ENCODE data around the gene ARID3B. TPM values are rescaled to one million over a fixed set of nuclear protein-coding genes. Genes with fewer than 3 reads are reported as not detected.

Gene ARID3B
- total and polyA plus RNA-seq, 2 of the 4 experiments (the other 2 are of a cell fraction) = 2.5 to 5.0 TPM

GRCh38 chr15:74616996-74617395 is 76.0 kb downstream of the ARID3B start:
- H3K4me3 ChIP-seq (ENCODE audit: insufficient read depth, low read depth, low read length) = peak overlapping the region; percentile 93
- peaks cover 6% of the 10 kb centered on the region for H3K4me1 ChIP-seq (ENCODE audit: control insufficient read depth, insufficient read depth, low read length)
- H3K18ac ChIP-seq (ENCODE audit: low read depth, low read length) = no peak overlapping the region
- H2AK9ac ChIP-seq (replicated peaks; ENCODE audit: low read depth, low read length, poor library complexity) = peak overlapping the region; percentile 100
- no peak overlapping the region for H3K56ac ChIP-seq (ENCODE audit: extremely low read depth, insufficient read depth, low read length)
- H2BK120ac ChIP-seq (ENCODE audit: low read depth, low read length) = no peak overlapping the region
- no peak overlapping the region for H4K8ac ChIP-seq (ENCODE audit: low read depth in 2 of 2, low read length in 2 of 2)
- peaks cover 59% of the 10 kb centered on the region for H4K20me1 ChIP-seq (ENCODE audit: insufficient read depth, low read length)
- CTCF ChIA-PET = interaction anchor here (0.6 to 1.6 kb wide), 5 partner anchors 8 to 235 kb away, joined by 3 to 5 read pairs (median 3); no protein-coding TSS in a partner anchor
- peak overlapping the region; percentile 76 for H3K4me2 ChIP-seq (ENCODE audit: low read depth, low read length)
- intact Hi-C loops (cut with micrococcal nuclease) = no loop called here
- TSS peak; percentile 58 for BruUV-seq (replicated peaks)
- DNase-seq = no peak
- no peak overlapping the region for H4K5ac ChIP-seq (ENCODE audit: low read depth, low read length)
- H3K23ac ChIP-seq (ENCODE audit: low read depth, low read length) = peak overlapping the region; percentile 92; the same call in 1 of the 2 replicates
- H2BK15ac ChIP-seq (ENCODE audit: low read depth, low read length) = no peak overlapping the region
- TF ChIP-seq USF2 (IDR thresholded peaks at IDR 0.05; ENCODE audit: low read depth, low read length) = no peak
- no peak overlapping the region for H4K91ac ChIP-seq (ENCODE audit: insufficient read depth, low read depth, low read length)
- H3K27ac ChIP-seq (ENCODE audit: insufficient read depth, low read length) = no peak overlapping the region
- H3K9ac ChIP-seq (ENCODE audit: low read depth, low read length) = peak overlapping the region; percentile 97; the same call in 1 of the 2 replicates
- no peaks in the 10 kb centered on the region for H3K27me3 ChIP-seq (ENCODE audit: control insufficient read depth, insufficient read depth, low read length)
- H3K4ac ChIP-seq (ENCODE audit: low read depth, low read length) = no peak overlapping the region
- H3K9me3 ChIP-seq (ENCODE audit: control insufficient read depth, insufficient read depth, low read length) = no peaks in the 10 kb centered on the region
- no peak for ATAC-seq (ENCODE audit: low read depth)
- H2AFZ ChIP-seq (replicated peaks; ENCODE audit: low read length, poor library complexity) = no peak overlapping the region
- peaks cover 29% of the 10 kb centered on the region for H3K36me3 ChIP-seq (ENCODE audit: control insufficient read depth, insufficient read depth, low read length)
- H2BK5ac ChIP-seq (ENCODE audit: low read depth, low read length, poor library complexity, severe bottlenecking) = no peak overlapping the region
- H3K14ac ChIP-seq (replicated peaks; ENCODE audit: low read depth, low read length) = no peak overlapping the region
- 0 out of 2 replicates have a peak, but pooled peaks cover 2% of the 10 kb centered on the region for H3K9me1 ChIP-seq (ENCODE audit: insufficient read depth, low read length)
- dilution Hi-C loops (cut with HindIII; ENCODE audit: low sequenced_read_pairs, unreplicated experiment) = no loop called here
- no peak overlapping the region for H2AK5ac ChIP-seq (ENCODE audit: low read depth, low read length)
- H3K79me1 ChIP-seq (ENCODE audit: low read depth in 1 of 2, low read length in 2 of 2) = peaks cover 14 to 61% of the 10 kb centered on the region in 2 experiments; a peak in 3 of 4 replicates
- in situ Hi-C loops (cut with MboI; ENCODE audit: low sequenced_read_pairs) = no loop called here
- POLR2A ChIA-PET (ENCODE audit: unreplicated experiment) = interaction anchor here (0.5 kb wide), 1 partner anchor 166 kb away, joined by 3 read pairs; no protein-coding TSS in a partner anchor
- H2BK20ac ChIP-seq (ENCODE audit: low read depth, low read length) = no peak overlapping the region

Data from IMR-90 (cell line).